Chondrocyte (in vitro differentiated cells): Measurements from ENCODE around the gene OR2T3. TPM values are rescaled to one million over a fixed set of nuclear protein-coding genes. Genes with fewer than 3 reads are reported as not detected.
"Not testable (repeated sequence)": the region's sequence is repeated elsewhere in the genome, so short reads cannot be mapped to it uniquely, and the experiment has no call there.

Experiments used
- DNase-seq: peaks from one replicate; pipeline ENCODE4 v3.0.0; 2021; ENCODE audit warnings: mixed read lengths, low spot score
- H3K27ac Mint-ChIP-seq: one replicate; pipeline ENCODE4 v1.8.0; 2021; ENCODE audit warnings: mild to moderate bottlenecking, moderate library complexity, mixed read lengths; ENCODE audit not compliant: unreplicated experiment
- H3K27me3 Mint-ChIP-seq: 2 replicates; pipeline ENCODE4 v1.8.0; 2021; ENCODE audit warnings: low read depth, mixed read lengths
- H3K36me3 Mint-ChIP-seq: 2 replicates; pipeline ENCODE4 v1.8.0; 2021; ENCODE audit warnings: low read depth, mixed read lengths
- H3K4me1 Mint-ChIP-seq: 2 replicates; pipeline ENCODE4 v1.8.0; 2021; ENCODE audit warnings: low read depth, mild to moderate bottlenecking, mixed read lengths
- H3K4me3 Mint-ChIP-seq: one replicate; pipeline ENCODE4 v1.8.0; 2021; ENCODE audit warnings: mild to moderate bottlenecking, moderate library complexity, mixed read lengths; ENCODE audit not compliant: unreplicated experiment
- H3K9me3 Mint-ChIP-seq: 2 replicates; pipeline ENCODE4 v1.8.0; 2021; ENCODE audit warnings: low read depth, mixed read lengths
- total RNA-seq: library from RNA; stranded (reverse); gene quantifications from 3 replicates; pipeline ENCODE4 v1.2.1, GENCODE V29; 2021
- TF ChIP-seq, protein P1 (sequence below): fragments of 200-600 bp; sonication (generic); IDR thresholded peaks from 2 replicates; pipeline ENCODE4 v1.5.0; 2021; ENCODE audit warnings: antibody characterized with exemption, mild to moderate bottlenecking, moderate library complexity

Gene OR2T3
- total RNA-seq, 1 donor from 2014 or later: not detected

DNA sequence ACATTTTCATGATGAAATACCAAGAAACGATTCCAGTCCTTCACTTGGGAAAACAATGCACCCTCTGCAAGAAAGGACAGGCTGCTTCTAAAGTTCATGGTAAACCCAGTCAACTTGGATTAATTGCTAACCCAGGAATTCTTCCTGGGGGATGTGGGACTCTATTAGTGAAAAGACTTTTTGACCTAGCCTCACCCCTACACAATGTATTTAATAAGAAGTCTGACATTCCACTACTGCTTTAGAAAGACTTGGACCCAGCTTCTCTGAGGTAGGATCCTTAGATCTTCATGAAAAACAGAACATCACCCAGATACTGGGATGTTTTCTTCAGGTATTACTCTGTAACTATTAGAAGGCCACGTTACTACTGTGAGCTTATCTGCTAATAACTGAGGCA is 27.8 kb upstream of the OR2T3 start, which contains the start of gene OR2T2:
TSS of gene OR2T2 (plus strand) at position 239 of the 400 bp plus-strand sequence. CDS start 7,161 bp downstream, outside the sequence.
- not testable (repeated sequence) for H3K36me3 Mint-ChIP-seq, H3K27ac Mint-ChIP-seq, DNase-seq, H3K4me1 Mint-ChIP-seq, H3K27me3 Mint-ChIP-seq, H3K4me3 Mint-ChIP-seq
- H3K9me3 Mint-ChIP-seq: peaks cover 34% of the 10 kb centered on the region

DNA sequence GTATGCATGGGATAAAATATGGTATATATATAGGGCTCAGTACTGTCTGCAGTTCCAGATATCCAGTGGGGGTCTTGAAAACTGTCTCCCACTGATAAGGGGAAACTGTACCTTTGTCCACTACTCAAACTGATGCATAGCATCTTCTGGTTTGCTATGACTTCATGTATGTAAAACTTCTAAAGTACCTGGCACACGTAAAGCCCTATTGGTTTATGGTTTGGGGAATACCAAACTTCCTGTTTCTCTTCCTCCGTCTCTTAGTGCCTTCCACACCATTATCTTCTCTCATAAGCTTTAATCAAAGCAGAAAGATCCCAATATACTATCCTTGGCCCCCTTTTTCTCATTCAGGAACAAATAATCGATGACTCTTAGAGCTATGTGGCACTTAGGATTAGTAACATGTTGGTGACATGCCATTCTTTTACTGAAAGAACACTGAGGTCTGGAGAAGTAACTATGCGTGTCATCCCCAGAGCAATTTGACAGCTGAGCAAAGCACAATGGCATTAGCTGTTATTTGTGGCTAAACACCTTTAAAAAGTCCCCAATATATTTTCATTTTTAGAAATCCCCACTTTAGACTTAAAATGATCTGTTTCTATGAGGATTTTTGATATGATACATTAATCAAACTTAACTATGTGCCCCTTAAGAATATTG is 24.6 kb upstream of the OR2T3 start:
- not testable (repeated sequence) for H3K27ac Mint-ChIP-seq, DNase-seq, H3K4me1 Mint-ChIP-seq, H3K36me3 Mint-ChIP-seq, H3K4me3 Mint-ChIP-seq, H3K27me3 Mint-ChIP-seq
- peaks cover 25% of the 10 kb centered on the region for H3K9me3 Mint-ChIP-seq

DNA sequence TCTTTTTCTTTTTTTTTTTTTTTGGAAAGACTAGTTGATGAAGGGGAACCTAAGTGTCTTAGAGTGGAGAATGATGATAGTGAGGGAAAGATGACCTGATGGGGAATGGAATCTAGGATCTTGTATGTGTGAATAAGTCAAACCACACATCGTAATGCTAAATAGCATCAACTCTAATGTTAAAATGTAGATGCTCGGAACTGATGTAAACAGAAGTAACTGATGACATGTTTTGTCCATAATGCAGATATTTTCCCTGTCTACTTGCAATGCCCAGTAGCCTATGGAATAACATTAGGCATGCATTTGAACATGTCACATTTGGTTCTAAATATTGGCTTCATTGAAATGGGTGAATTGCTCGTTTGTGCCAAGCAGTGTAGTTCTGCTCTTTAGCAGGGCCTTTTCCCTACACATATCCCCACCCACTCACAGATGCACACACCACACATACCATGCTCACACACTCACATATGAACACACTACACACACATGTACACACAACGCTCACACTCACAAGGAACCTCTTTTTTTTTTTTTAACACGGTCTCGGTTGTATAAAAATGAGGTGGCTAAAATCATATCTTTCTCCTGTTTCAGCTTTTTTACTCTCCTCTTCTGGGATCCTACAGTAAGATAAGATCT is 23.2 kb upstream of the OR2T3 start:
- H3K27me3 Mint-ChIP-seq, H3K36me3 Mint-ChIP-seq, H3K4me3 Mint-ChIP-seq, H3K27ac Mint-ChIP-seq, H3K4me1 Mint-ChIP-seq, DNase-seq: not testable (repeated sequence)
- H3K9me3 Mint-ChIP-seq: peaks cover 15% of the 10 kb centered on the region

DNA sequence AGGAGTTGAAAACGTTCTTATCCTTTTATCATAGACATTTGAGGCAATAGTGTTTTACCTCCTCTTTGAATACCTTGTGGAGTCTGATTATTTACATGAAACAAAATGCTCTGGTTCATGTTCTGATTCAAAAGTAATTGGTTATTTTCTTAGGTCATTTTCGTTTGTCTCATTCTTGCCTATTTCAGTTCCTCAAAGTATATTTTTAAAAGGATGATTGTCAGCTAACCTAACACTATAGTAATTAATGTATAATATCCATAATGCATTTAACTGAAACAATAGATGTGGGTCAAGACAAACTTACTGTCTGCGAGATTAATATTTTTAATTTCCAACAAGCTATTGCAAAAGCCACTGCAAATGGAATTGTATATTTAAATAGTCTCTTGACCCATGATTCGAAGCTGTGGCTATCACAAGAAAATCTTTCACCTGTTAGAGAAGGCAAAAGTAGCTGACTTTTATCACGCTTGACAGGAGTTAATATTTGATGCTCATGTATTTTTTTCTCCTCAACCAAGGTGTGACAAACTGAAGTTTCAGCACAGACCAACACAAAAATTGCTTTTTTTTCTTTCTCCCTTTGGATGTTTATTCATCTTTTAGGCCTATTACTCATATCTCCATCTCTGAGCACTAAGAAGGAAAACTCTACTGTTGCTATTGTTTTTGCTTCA is 22.5 kb upstream of the OR2T3 start:
- not testable (repeated sequence) for H3K4me1 Mint-ChIP-seq, H3K36me3 Mint-ChIP-seq, H3K27ac Mint-ChIP-seq, DNase-seq, H3K27me3 Mint-ChIP-seq, H3K4me3 Mint-ChIP-seq
- peaks cover 12% of the 10 kb centered on the region for H3K9me3 Mint-ChIP-seq

DNA sequence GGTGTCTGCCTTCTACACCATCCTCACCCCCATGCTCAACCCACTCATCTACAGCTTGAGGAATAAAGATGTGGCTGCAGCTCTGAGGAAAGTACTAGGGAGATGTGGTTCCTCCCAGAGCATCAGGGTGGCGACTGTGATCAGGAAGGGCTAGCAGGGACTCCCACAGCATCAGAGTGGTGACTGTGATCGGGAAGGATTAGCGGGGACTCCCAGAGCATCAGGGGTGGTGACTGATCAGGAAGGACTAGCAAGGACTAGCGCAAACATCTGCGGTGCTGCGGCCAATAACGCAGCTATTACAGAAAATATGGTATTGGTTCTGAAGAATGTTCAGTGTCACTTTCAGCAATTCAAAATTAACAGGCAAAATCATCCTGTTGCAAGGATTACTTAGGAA is 19.5 kb upstream of the OR2T3 start:
- DNase-seq, H3K27ac Mint-ChIP-seq, H3K9me3 Mint-ChIP-seq, H3K36me3 Mint-ChIP-seq, H3K4me3 Mint-ChIP-seq, H3K4me1 Mint-ChIP-seq, H3K27me3 Mint-ChIP-seq: not testable (repeated sequence)

DNA sequence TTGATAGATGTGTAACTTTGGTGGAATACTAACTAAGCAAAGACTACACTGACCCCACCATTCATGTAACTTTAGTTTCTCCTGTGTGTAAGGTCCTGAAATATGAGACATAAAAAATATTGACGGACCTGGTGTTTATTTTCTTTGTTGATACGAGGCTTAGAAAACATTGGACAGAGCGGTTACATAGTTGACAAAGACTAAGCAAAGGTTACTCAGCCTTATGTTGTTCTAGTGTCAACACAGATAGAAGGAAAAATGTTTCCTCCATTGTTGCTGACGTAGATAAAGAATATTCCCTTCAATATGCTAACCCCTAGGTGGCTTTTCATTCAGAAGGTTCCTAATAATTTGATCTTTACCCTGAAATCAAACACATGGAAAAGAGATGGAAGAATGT is 18.1 kb upstream of the OR2T3 start:
- not testable (repeated sequence) for H3K4me1 Mint-ChIP-seq, DNase-seq, H3K36me3 Mint-ChIP-seq, H3K4me3 Mint-ChIP-seq, H3K27me3 Mint-ChIP-seq, H3K27ac Mint-ChIP-seq
- peaks cover 17% of the 10 kb centered on the region for H3K9me3 Mint-ChIP-seq

DNA sequence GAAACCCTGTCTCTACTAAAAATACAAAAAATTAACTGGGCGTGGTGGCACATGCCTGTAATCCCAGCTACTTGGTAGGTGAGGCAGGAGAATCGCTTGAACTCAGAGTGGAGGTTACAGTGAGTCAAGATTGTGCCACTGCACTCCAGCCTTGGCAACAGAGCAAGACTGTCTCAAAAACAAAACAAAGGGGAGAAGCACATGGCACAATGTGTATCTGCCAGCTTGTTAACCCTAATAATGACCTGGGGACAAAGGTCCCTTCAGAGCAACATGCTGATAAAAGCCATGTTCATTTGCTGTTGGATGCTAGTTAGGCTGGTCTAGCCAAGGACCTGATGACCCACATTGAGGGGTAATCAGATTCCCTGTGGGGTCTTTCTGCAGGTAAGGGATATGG is 16.5 kb upstream of the OR2T3 start:
- H3K9me3 Mint-ChIP-seq: peaks cover 24% of the 10 kb centered on the region
- H3K4me3 Mint-ChIP-seq, H3K4me1 Mint-ChIP-seq, H3K27me3 Mint-ChIP-seq, H3K27ac Mint-ChIP-seq, DNase-seq, H3K36me3 Mint-ChIP-seq: not testable (repeated sequence)

DNA sequence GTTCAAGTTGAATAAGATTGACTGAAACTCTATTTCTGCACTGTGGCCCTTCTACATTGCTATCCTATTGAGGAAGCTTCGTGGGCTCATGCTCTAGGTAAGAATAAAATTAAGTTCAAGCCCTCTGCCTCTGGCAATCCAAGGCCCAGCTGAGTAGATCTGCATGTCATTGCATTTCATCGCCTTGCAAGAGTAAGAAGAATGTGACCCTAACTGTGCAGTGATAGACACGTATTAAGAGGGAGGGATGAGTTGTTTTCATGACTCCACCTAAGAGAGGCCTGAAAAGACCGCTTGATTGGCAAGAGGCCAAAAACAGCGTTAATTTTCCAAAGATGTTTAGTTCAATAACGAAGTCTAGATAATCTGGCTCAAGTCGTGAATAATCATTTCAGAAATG is 14.0 kb upstream of the OR2T3 start:
- not testable (repeated sequence) for H3K4me1 Mint-ChIP-seq, DNase-seq, H3K27me3 Mint-ChIP-seq, H3K27ac Mint-ChIP-seq, H3K4me3 Mint-ChIP-seq, H3K36me3 Mint-ChIP-seq
- H3K9me3 Mint-ChIP-seq: peaks cover 40% of the 10 kb centered on the region

DNA sequence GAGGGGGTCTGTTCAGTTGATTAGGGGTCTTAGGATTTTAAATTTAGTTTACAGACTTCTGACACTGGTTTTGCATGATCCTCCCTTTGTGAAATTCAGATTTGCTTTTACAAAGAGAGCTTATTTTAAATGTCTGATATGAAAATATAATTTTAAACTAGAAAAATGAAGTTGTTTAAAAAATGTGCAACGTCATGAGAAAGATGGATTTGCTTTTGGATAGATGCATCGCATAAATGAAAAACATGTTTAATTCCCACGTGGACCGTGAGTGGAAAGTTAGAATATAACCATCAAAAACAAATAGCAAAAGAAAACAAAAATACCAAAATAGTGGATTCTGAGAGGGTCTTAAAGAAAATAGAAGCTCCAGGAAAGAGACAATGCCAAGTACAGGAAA is 2.0 kb upstream of the OR2T3 start:
- Mint-ChIP-seq H3K9me3 (peaks cover 42% of the 10 kb centered on the region), H3K4me1 (no peaks in the 10 kb centered on the region), H3K27me3 (no peaks in the 10 kb centered on the region), H3K27ac (no peak overlapping the region), H3K36me3 (no peaks in the 10 kb centered on the region), H3K4me3 (no peak overlapping the region)
- DNase-seq: no peak
- TF ChIP-seq, protein P1, sequence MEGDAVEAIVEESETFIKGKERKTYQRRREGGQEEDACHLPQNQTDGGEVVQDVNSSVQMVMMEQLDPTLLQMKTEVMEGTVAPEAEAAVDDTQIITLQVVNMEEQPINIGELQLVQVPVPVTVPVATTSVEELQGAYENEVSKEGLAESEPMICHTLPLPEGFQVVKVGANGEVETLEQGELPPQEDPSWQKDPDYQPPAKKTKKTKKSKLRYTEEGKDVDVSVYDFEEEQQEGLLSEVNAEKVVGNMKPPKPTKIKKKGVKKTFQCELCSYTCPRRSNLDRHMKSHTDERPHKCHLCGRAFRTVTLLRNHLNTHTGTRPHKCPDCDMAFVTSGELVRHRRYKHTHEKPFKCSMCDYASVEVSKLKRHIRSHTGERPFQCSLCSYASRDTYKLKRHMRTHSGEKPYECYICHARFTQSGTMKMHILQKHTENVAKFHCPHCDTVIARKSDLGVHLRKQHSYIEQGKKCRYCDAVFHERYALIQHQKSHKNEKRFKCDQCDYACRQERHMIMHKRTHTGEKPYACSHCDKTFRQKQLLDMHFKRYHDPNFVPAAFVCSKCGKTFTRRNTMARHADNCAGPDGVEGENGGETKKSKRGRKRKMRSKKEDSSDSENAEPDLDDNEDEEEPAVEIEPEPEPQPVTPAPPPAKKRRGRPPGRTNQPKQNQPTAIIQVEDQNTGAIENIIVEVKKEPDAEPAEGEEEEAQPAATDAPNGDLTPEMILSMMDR: no peak

DNA sequence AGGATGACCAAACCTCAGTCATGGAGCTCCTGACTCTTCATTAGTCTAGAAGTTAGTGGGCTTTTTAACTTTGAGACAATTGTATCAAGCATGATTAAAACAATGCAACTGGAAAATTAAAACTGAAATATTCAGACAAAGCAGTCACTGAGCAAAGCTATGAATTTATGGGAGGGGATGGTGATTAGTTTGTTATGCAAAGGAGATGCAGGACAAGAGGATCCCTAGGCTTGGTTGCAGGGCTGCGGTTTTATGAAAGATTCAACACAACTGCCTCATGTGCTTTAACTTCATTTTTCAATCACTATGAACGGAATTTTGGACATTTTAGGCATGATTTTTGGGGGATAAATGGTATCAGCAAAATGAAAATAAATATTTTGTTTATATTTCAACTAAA is 1.0 kb upstream of the OR2T3 start:
- not testable (repeated sequence) for H3K27me3 Mint-ChIP-seq, H3K36me3 Mint-ChIP-seq, H3K4me1 Mint-ChIP-seq, DNase-seq, H3K4me3 Mint-ChIP-seq, H3K27ac Mint-ChIP-seq
- peaks cover 41% of the 10 kb centered on the region for H3K9me3 Mint-ChIP-seq

DNA sequence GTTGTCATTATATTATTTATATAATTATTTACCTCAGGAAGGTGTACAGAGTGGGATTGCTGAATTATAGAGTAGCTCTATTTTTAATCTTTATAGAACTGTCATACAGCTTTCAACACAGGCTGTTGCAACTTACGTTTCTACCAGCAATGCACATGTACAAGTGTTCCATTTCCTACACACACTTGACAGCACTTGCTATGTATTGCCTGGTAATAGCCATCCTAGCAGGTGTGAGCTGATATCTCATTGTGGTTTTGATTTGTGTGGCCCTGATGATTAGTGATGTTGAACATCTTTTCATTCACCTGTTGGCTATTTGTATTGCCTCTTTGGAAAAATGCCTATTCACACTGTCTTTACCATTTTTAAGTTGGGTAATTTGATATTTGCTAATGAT is 2.5 kb downstream of the OR2T3 start:
- H3K27me3 Mint-ChIP-seq, DNase-seq, H3K27ac Mint-ChIP-seq, H3K36me3 Mint-ChIP-seq, H3K4me3 Mint-ChIP-seq, H3K4me1 Mint-ChIP-seq: not testable (repeated sequence)
- H3K9me3 Mint-ChIP-seq: peaks cover 25% of the 10 kb centered on the region
